T-cell (primary cell): ENCODE results near the gene NEK5. TPM values are rescaled to one million over a fixed set of nuclear protein-coding genes. Genes with fewer than 3 reads are reported as not detected.

ENCODE experiments used
- ATAC-seq, 4 experiments: fragments of 200-7000 bp in 3 of 4; fragments of 150-1000 bp in 1 of 4; cut with Tn5 transposase; replicated peaks in 1 of 4; 1 replicate in 3 of 4; 2 replicates in 1 of 4; pipeline ENCODE4 v1.10.0; 2021; ENCODE audit warnings: moderate library complexity in 3 of 4, mild to moderate bottlenecking in 2 of 4, moderate number of reproducible peaks in 1 of 4
- CTCF ChIA-PET, 2 donors: fragments of 300-600 bp; sonication (Branson Sonifier 250); formaldehyde crosslinking; loops; one replicate each; lab custom pipeline; 2022; ENCODE audit warnings: antibody characterized with exemption in 2 of 2; lab: Charles Lee
- POLR2A ChIA-PET, 2 donors: fragments of 300-600 bp; sonication (Branson Sonifier 250); formaldehyde crosslinking; loops; one replicate each; lab custom pipeline; 2022; ENCODE audit warnings: antibody characterized with exemption in 2 of 2; lab: Charles Lee
- DNase-seq, 35 experiments: peaks; one replicate each; pipeline versions ENCODE4 v3.0.0 to v3.0.0-alpha.2; 2013 to 2023
- H3K27ac ChIP-seq: one replicate; pipeline ENCODE4 v1.5.1; 2013; ENCODE audit warnings: low read length
- H3K27me3 ChIP-seq, 2 experiments: replicated peaks in 1 of 2; 1 replicate in 1 of 2; 2 replicates in 1 of 2; pipeline versions ENCODE4 v1.6.1 to v1.7.0; 2013; ENCODE audit warnings: low read length in 1 of 2, mixed read lengths in 1 of 2; ENCODE audit not compliant: control insufficient read depth in 2 of 2, insufficient read depth in 2 of 2; ENCODE audit errors: extremely low read depth in 1 of 2
- H3K36me3 ChIP-seq, 2 donors: 1 replicate in 1 of 2; 2 replicates in 1 of 2; pipeline versions ENCODE4 v1.6.1 to v1.7.0; 2013; ENCODE audit warnings: low read length in 1 of 2; ENCODE audit not compliant: control insufficient read depth in 2 of 2, insufficient read depth in 1 of 2; ENCODE audit errors: extremely low read depth in 1 of 2
- H3K4me1 ChIP-seq, 2 experiments: 1 replicate in 1 of 2; 2 replicates in 1 of 2; pipeline versions ENCODE4 v1.6.1 to v1.7.0; 2013; ENCODE audit warnings: low read length in 2 of 2, mixed read lengths in 1 of 2; ENCODE audit not compliant: insufficient read depth in 2 of 2, control insufficient read depth in 1 of 2; ENCODE audit errors: extremely low read depth in 1 of 2
- H3K4me3 ChIP-seq, 2 donors: 1 replicate in 1 of 2; 2 replicates in 1 of 2; pipeline versions ENCODE4 v1.5.1 to v1.7.0; 2013; ENCODE audit warnings: mild to moderate bottlenecking in 2 of 2, low read length in 1 of 2, moderate library complexity in 1 of 2; ENCODE audit not compliant: control insufficient read depth in 1 of 2; ENCODE audit errors: extremely low read depth in 1 of 2
- H3K9me3 ChIP-seq: 2 replicates; pipeline ENCODE4 v1.7.0; 2013
- H3K27ac Mint-ChIP-seq, 2 donors: one replicate each; pipeline ENCODE4 v1.8.0; 2020 to 2021; ENCODE audit warnings: mild to moderate bottlenecking in 2 of 2, mixed read lengths in 2 of 2
- H3K27me3 Mint-ChIP-seq, 2 donors: one replicate each; pipeline ENCODE4 v1.8.0; 2021 to 2022; ENCODE audit warnings: mixed read lengths in 2 of 2
- H3K36me3 Mint-ChIP-seq: one replicate; pipeline ENCODE4 v1.8.0; 2021; ENCODE audit warnings: mixed read lengths
- H3K4me1 Mint-ChIP-seq, 3 donors: one replicate each; pipeline ENCODE4 v1.8.0; 2020 to 2022; ENCODE audit warnings: mixed read lengths in 3 of 3, mild to moderate bottlenecking in 1 of 3
- H3K4me3 Mint-ChIP-seq, 3 donors: one replicate each; pipeline ENCODE4 v1.8.0; 2020 to 2022; ENCODE audit warnings: mild to moderate bottlenecking in 3 of 3, mixed read lengths in 3 of 3, moderate library complexity in 3 of 3
- H3K9me3 Mint-ChIP-seq, 3 donors: one replicate each; pipeline ENCODE4 v1.8.0; 2020 to 2022; ENCODE audit warnings: mixed read lengths in 3 of 3
- WGBS: methylation state at CpG from one replicate; pipeline ENCODE4 v1.1.5; 2013; ENCODE audit warnings: missing lambda C conversion rate; ENCODE audit not compliant: insufficient coverage; 5-methylcytosine and 5-hydroxymethylcytosine counted together
- total RNA-seq, 35 experiments: library from RNA in 6 of 35; stranded (reverse) in 6 of 35; fragments of 120-200 nt in 1 of 35; gene quantifications; one replicate each; pipeline versions ENCODE4 v1.2.1 to v1.2.4 and lab custom pipeline; 2013 to 2026

The NEK5 gene
- total RNA-seq, 5 donors from 2014 or later (not counting 1 experiment from before 2014, with no cell fraction given) = 0.09 TPM; not detected in 4

DNA sequence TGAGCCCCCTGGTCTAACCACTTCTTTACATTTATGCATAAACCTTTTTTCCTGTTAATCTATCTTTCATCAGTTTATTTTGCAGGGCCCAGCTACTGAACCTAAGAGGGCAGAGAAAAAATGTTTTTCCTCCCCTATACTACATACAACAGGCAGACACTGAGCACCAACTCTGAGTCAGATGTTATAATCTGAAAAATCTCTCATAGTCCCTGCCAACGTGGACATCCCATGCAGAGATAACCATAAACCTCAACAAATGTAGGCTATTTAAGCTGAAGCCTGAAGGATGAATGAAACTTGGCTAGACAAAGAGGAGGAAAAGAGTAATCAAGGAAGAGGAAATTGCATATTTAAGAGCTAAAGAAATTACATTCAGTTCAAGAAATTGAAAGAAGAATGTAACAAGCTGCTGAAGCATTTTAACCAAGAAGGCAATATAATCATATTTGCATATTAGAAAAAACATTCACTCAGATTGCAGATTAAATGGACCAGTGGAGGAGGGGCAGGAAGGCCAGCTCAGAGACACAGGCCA, 27.9 kb upstream of the NEK5 start:
- Histone ChIP-seq H3K27ac (no peak overlapping the region), H3K4me1 (peaks cover 11 to 19% of the 10 kb centered on the region in 2 experiments), H3K9me3 (no peaks in the 10 kb centered on the region), H3K27me3 (no peaks in the 10 kb centered on the region), H3K36me3 (no peaks in the 10 kb centered on the region), H3K4me3 (no peak overlapping the region)
- no peaks in the 10 kb centered on the region for H3K27me3 Mint-ChIP-seq
- POLR2A ChIA-PET = no interaction called here
- H3K4me1 Mint-ChIP-seq = peaks cover 31 to 37% (median 36%) of the 10 kb centered on the region in 3 donors
- ATAC-seq = no peak
- DNase-seq = no peak
- CTCF ChIA-PET = no interaction called here
- H3K27ac Mint-ChIP-seq = peak overlapping the region; percentile 50 to 53
- peak overlapping the region in 2 of 3 donors; percentile 1 to 13 for H3K4me3 Mint-ChIP-seq
- no CpG with 5 or more reads among the region's 1 CpG for WGBS
- peaks cover 5% of the 10 kb centered on the region for H3K36me3 Mint-ChIP-seq
- H3K9me3 Mint-ChIP-seq = no peaks in the 10 kb centered on the region

DNA sequence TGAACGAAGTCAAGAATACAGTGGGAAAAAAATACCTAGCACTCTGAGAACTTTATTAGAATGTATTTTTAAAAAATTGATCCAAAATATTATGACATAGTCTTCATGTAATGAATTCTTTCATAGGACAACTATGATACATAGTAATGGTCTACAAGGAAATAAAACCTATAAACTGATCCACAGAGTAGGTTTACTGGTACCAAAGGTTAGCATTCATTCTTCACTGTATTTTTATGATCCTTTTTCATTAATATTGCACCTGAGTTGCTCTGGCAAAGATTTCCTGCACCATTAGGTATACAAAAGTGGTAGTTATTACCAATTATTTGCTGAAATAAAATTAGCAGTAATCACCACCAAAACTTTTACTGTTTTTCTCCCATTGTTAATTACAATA, 26.3 kb upstream of the NEK5 start:
- no peaks in the 10 kb centered on the region for H3K9me3 ChIP-seq
- H3K4me1 Mint-ChIP-seq = peaks cover 29 to 30% (median 29%) of the 10 kb centered on the region in 3 donors
- H3K9me3 Mint-ChIP-seq = no peaks in the 10 kb centered on the region
- H3K27ac ChIP-seq = no peak overlapping the region
- POLR2A ChIA-PET = no interaction called here
- CTCF ChIA-PET = no interaction called here
- no peaks in the 10 kb centered on the region for H3K27me3 ChIP-seq
- H3K4me3 Mint-ChIP-seq = no peak overlapping the region
- no peak overlapping the region for H3K4me3 ChIP-seq
- H3K4me1 ChIP-seq = peaks cover 3 to 14% of the 10 kb centered on the region in 2 experiments
- DNase-seq = no peak
- no peaks in the 10 kb centered on the region for H3K36me3 ChIP-seq
- H3K27me3 Mint-ChIP-seq = no peaks in the 10 kb centered on the region
- no peak for ATAC-seq
- peaks cover 17% of the 10 kb centered on the region for H3K36me3 Mint-ChIP-seq
- WGBS = no CpG with 5 or more reads among the region's 1 CpG
- H3K27ac Mint-ChIP-seq = no peak overlapping the region

DNA sequence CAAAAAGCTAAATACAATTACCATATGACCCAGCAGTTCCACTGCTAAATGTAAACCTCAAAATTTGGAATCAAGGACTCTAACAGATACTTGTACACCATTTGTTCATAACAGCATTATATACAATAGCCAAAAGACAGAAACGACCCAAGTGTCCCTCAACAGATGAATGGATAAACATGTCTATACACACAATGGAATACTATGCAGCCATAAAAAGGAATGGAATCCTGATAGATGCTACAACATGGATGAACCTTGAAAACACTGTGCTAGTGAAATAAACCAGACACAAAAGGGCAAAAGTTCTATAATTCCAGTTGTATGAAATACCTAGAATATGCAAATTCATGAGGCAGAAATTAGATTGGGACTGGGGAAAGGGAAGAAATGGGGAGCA, 18.4 kb upstream of the NEK5 start:
- WGBS = 100% methylated on average over 1 of the region's 1 CpG
- peaks cover 4 to 5% (median 4%) of the 10 kb centered on the region in 3 donors for H3K9me3 Mint-ChIP-seq

DNA sequence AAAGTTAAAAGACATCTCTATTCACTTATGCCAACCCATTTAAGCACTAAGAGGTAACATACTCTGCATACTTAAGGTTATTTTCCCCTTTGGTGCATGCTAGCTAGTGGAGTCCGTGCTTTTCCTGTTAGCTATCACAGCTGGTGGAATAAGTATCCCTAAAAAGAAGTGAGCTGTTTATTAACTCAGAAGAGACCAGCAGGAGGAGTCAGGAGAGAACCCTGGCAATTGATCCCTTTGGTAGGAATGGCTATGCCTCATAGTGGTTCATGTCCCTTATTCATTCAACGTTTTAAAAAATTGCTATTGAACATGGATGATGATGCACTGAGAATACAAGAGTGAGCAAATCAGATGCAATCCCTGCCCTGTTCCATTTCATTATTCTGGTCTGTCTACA, 12.4 kb upstream of the NEK5 start:
- H3K4me3 Mint-ChIP-seq = no peak overlapping the region
- no peaks in the 10 kb centered on the region for H3K4me1 ChIP-seq
- H3K27me3 ChIP-seq = no peaks in the 10 kb centered on the region
- H3K27me3 Mint-ChIP-seq = no peaks in the 10 kb centered on the region
- H3K36me3 Mint-ChIP-seq = peaks cover 26% of the 10 kb centered on the region
- H3K36me3 ChIP-seq = no peaks in the 10 kb centered on the region
- H3K27ac Mint-ChIP-seq = no peak overlapping the region
- ATAC-seq = no peak
- H3K9me3 ChIP-seq = no peaks in the 10 kb centered on the region
- H3K27ac ChIP-seq = no peak overlapping the region
- 100% methylated on average over 1 of the region's 2 CpGs for WGBS
- no peaks in the 10 kb centered on the region for H3K4me1 Mint-ChIP-seq
- ChIA-PET CTCF (interaction anchor here in 1 of 2 donors (2.0 kb wide), 1 partner anchor 14 kb away, joined by 6 read pairs; no protein-coding TSS in a partner anchor), POLR2A (no interaction called here)
- no peak for DNase-seq
- H3K9me3 Mint-ChIP-seq = no peaks in the 10 kb centered on the region
- H3K4me3 ChIP-seq = no peak overlapping the region

More for the DNA sequence above, 18.4 kb upstream of the NEK5 start:
- no peaks in the 10 kb centered on the region for H3K27me3 Mint-ChIP-seq
- Histone ChIP-seq H3K27ac (no peak overlapping the region), H3K4me1 (no peaks in the 10 kb centered on the region), H3K9me3 (no peaks in the 10 kb centered on the region), H3K4me3 (no peak overlapping the region), H3K36me3 (no peaks in the 10 kb centered on the region), H3K27me3 (no peaks in the 10 kb centered on the region)
- ChIA-PET POLR2A (no interaction called here), CTCF (no interaction called here)
- H3K27ac Mint-ChIP-seq = no peak overlapping the region
- no peak overlapping the region for H3K4me3 Mint-ChIP-seq
- H3K4me1 Mint-ChIP-seq = no peaks in the 10 kb centered on the region
- ATAC-seq (no peak), DNase-seq (no peak)
- peaks cover 25% of the 10 kb centered on the region for H3K36me3 Mint-ChIP-seq

DNA sequence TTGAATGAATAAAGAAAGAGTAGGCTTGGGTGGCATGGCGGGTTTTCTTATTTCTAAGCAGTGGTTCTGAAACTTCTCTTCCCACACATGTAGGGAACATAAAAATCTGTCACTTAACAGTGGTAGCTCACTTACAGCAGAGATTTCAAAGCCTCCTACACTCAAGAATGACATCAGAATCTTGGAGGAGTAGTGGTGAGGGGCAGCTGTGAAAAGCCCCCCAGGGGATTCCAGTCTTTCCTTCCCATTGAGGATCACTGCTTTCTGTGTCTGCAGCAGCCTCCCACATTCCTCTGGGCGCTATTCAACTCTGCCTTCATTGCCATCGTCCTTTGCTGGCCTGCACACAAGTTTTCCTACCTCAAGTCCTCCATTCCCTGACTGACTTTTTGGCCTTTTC, 8.6 kb upstream of the NEK5 start:
- ATAC-seq (no peak), DNase-seq (no peak)
- H3K4me1 ChIP-seq = no peaks in the 10 kb centered on the region
- POLR2A ChIA-PET = no interaction called here
- 63% methylated on average over 2 of the region's 3 CpGs for WGBS
- no peak overlapping the region for H3K4me3 ChIP-seq
- H3K4me3 Mint-ChIP-seq = no peak overlapping the region
- H3K4me1 Mint-ChIP-seq = no peaks in the 10 kb centered on the region
- CTCF ChIA-PET = no interaction called here
- H3K9me3 Mint-ChIP-seq = no peaks in the 10 kb centered on the region
- H3K27ac ChIP-seq = no peak overlapping the region
- no peaks in the 10 kb centered on the region for H3K27me3 ChIP-seq
- no peak overlapping the region for H3K27ac Mint-ChIP-seq
- H3K36me3 Mint-ChIP-seq = peaks cover 49% of the 10 kb centered on the region
- H3K27me3 Mint-ChIP-seq = no peaks in the 10 kb centered on the region
- H3K36me3 ChIP-seq = peaks cover 0 to 7% of the 10 kb centered on the region in 2 donors
- H3K9me3 ChIP-seq = no peaks in the 10 kb centered on the region

DNA sequence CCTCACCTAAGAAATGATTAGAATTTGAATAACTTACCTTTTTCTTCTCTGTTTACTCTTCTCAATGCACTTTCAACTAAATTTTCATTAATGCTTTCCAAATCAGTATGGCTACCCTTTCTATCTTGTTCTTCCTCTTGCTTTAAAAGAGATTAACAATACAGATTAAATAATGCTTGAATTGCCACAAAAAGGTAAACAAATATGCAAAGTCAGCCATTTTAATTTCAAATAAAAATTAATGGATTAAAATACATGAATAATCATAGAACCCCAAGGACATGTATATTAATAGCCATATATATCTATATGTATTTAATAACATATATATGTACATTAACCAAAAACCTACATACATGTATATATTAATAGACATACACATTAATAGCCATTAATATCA, 7.9 kb upstream of the NEK5 start:
- ChIA-PET CTCF (no interaction called here), POLR2A (no interaction called here)
- no peak overlapping the region for H3K4me3 Mint-ChIP-seq
- no peaks in the 10 kb centered on the region for H3K27me3 Mint-ChIP-seq
- no peak for DNase-seq
- H3K4me1 Mint-ChIP-seq = no peaks in the 10 kb centered on the region
- no peaks in the 10 kb centered on the region for H3K4me1 ChIP-seq
- no peak overlapping the region for H3K4me3 ChIP-seq
- no peaks in the 10 kb centered on the region for H3K9me3 ChIP-seq
- H3K27me3 ChIP-seq = no peaks in the 10 kb centered on the region
- H3K9me3 Mint-ChIP-seq = no peaks in the 10 kb centered on the region
- H3K27ac ChIP-seq = no peak overlapping the region
- peaks cover 0 to 7% of the 10 kb centered on the region in 2 donors for H3K36me3 ChIP-seq
- H3K36me3 Mint-ChIP-seq = peaks cover 54% of the 10 kb centered on the region
- no peak overlapping the region for H3K27ac Mint-ChIP-seq
- ATAC-seq = no peak

DNA sequence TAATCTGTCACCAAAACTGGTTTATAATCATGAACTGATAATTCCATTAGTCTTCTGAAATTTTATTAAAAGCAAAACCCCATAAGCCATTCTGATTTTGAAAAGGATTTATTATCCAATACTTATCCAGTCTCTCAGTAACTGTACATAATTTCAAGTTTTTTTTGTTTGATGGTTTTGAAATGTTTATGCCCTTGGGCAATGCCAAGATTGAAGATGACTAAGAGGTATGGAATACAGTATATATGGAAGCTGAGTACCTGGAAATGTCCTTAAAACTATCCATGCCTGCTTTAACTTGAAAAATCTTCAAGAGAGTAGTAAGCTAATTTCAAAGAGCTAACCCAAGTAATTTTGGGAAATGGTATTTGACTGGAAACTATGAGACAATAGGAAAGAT, 1.8 kb upstream of the NEK5 start:
- no peaks in the 10 kb centered on the region for H3K9me3 Mint-ChIP-seq
- no peak overlapping the region for H3K27ac Mint-ChIP-seq
- H3K27ac ChIP-seq = no peak overlapping the region
- H3K36me3 ChIP-seq = peaks cover 0 to 7% of the 10 kb centered on the region in 2 donors
- no peak overlapping the region for H3K4me3 ChIP-seq
- H3K36me3 Mint-ChIP-seq = peaks cover 35% of the 10 kb centered on the region
- POLR2A ChIA-PET = interaction anchor here in 1 of 2 donors (0.7 kb wide), 1 partner anchor 294 kb away, joined by 4 read pairs; no protein-coding TSS in a partner anchor
- no peak for ATAC-seq
- H3K4me1 ChIP-seq = peaks cover 8 to 18% of the 10 kb centered on the region in 2 experiments
- H3K9me3 ChIP-seq = no peaks in the 10 kb centered on the region
- CTCF ChIA-PET = no interaction called here
- H3K4me1 Mint-ChIP-seq = peaks cover 15 to 22% (median 20%) of the 10 kb centered on the region in 3 donors
- peaks cover 4% of the 10 kb centered on the region in 2 donors for H3K27me3 Mint-ChIP-seq
- no peak overlapping the region for H3K4me3 Mint-ChIP-seq
- no peak for DNase-seq
- H3K27me3 ChIP-seq = peaks cover 0 to 19% of the 10 kb centered on the region in 2 experiments
